ENCODE measurements around the gene GALK1.

The GALK1 gene

GRCh38 chr17:75808549-75808904, 43.5 kb upstream of the GALK1 start:
- Histone ChIP-seq H3K4me2 (ENCODE audit: low read depth, low read length, poor library complexity, severe bottlenecking) (no peak overlapping the region), H3K27me3 (ENCODE audit: insufficient read depth, low read length, poor library complexity, severe bottlenecking) (no peaks in the 10 kb centered on the region), H3K9me3 (ENCODE audit: insufficient read depth, low read depth, low read length) (no peaks in the 10 kb centered on the region), H3K79me2 (ENCODE audit: insufficient read depth, low read length) (peaks cover 38% of the 10 kb centered on the region), H2AFZ (ENCODE audit: low read length) (no peak overlapping the region), H3F3A (ENCODE audit: low read depth) (no peaks in the 10 kb centered on the region), H3K9ac (ENCODE audit: low read depth, low read length, poor library complexity, severe bottlenecking) (no peak overlapping the region), H4K20me1 (ENCODE audit: insufficient read depth, low read length, poor library complexity, severe bottlenecking) (peaks cover 8% of the 10 kb centered on the region), H3K4me1 (ENCODE audit: insufficient read depth, low read length, poor library complexity, severe bottlenecking) (no peaks in the 10 kb centered on the region), H3K36me3 (ENCODE audit: insufficient read depth, low read length) (peaks cover 45% of the 10 kb centered on the region; the same call in 1 of the 2 replicates), H3K4me3 (ENCODE audit: low read length, poor library complexity, severe bottlenecking) (no peak overlapping the region), H3K9me2 (replicated peaks; ENCODE audit: low read depth, low read length) (no peaks in the 10 kb centered on the region)
- TF ChIP-seq EZH2phosphoT487 (IDR thresholded peaks at IDR 0.05; ENCODE audit: borderline replicate concordance) (no peak), CTCF (conservative IDR thresholded peaks at IDR 0.05; ENCODE audit: low read length) (no peak)

GRCh38 chr17:75807861-75808260, 42.9 kb upstream of the GALK1 start:
- Histone ChIP-seq H3K9me3 (ENCODE audit: insufficient read depth, low read depth, low read length) (no peaks in the 10 kb centered on the region), H3K4me1 (ENCODE audit: insufficient read depth, low read length, poor library complexity, severe bottlenecking) (no peaks in the 10 kb centered on the region), H3K4me3 (ENCODE audit: low read length, poor library complexity, severe bottlenecking) (no peak overlapping the region), H3K9me2 (replicated peaks; ENCODE audit: low read depth, low read length) (no peaks in the 10 kb centered on the region), H3K36me3 (ENCODE audit: insufficient read depth, low read length) (peaks cover 38% of the 10 kb centered on the region; the same call in 1 of the 2 replicates), H2AFZ (ENCODE audit: low read length) (no peak overlapping the region), H3K4me2 (ENCODE audit: low read depth, low read length, poor library complexity, severe bottlenecking) (no peak overlapping the region), H4K20me1 (ENCODE audit: insufficient read depth, low read length, poor library complexity, severe bottlenecking) (peaks cover 8% of the 10 kb centered on the region), H3K27me3 (ENCODE audit: insufficient read depth, low read length, poor library complexity, severe bottlenecking) (no peaks in the 10 kb centered on the region), H3K79me2 (ENCODE audit: insufficient read depth, low read length) (peaks cover 42% of the 10 kb centered on the region), H3F3A (ENCODE audit: low read depth) (no peaks in the 10 kb centered on the region), H3K9ac (ENCODE audit: low read depth, low read length, poor library complexity, severe bottlenecking) (no peak overlapping the region)
- no peak for TF ChIP-seq CTCF (conservative IDR thresholded peaks at IDR 0.05; ENCODE audit: low read length)
- TF ChIP-seq EZH2phosphoT487 (IDR thresholded peaks at IDR 0.05; ENCODE audit: borderline replicate concordance) = no peak

GRCh38 chr17:75806822-75807500, 42.0 kb upstream of the GALK1 start:
- Histone ChIP-seq H2AFZ (ENCODE audit: low read length) (no peak overlapping the region), H3K36me3 (ENCODE audit: insufficient read depth, low read length) (peaks cover 34% of the 10 kb centered on the region; the same call in 1 of the 2 replicates), H3K79me2 (ENCODE audit: insufficient read depth, low read length) (peaks cover 50% of the 10 kb centered on the region), H3K9me2 (replicated peaks; ENCODE audit: low read depth, low read length) (no peaks in the 10 kb centered on the region), H3K27me3 (ENCODE audit: insufficient read depth, low read length, poor library complexity, severe bottlenecking) (no peaks in the 10 kb centered on the region), H4K20me1 (ENCODE audit: insufficient read depth, low read length, poor library complexity, severe bottlenecking) (peaks cover 8% of the 10 kb centered on the region), H3K4me1 (ENCODE audit: insufficient read depth, low read length, poor library complexity, severe bottlenecking) (no peaks in the 10 kb centered on the region), H3K4me3 (ENCODE audit: low read length, poor library complexity, severe bottlenecking) (no peak overlapping the region), H3K9ac (ENCODE audit: low read depth, low read length, poor library complexity, severe bottlenecking) (no peak overlapping the region), H3F3A (ENCODE audit: low read depth) (no peaks in the 10 kb centered on the region), H3K4me2 (ENCODE audit: low read depth, low read length, poor library complexity, severe bottlenecking) (no peak overlapping the region), H3K9me3 (ENCODE audit: insufficient read depth, low read depth, low read length) (no peaks in the 10 kb centered on the region)
- no peak for TF ChIP-seq EZH2phosphoT487 (IDR thresholded peaks at IDR 0.05; ENCODE audit: borderline replicate concordance)
- no peak for TF ChIP-seq CTCF (conservative IDR thresholded peaks at IDR 0.05; ENCODE audit: low read length)

All from Loucy (cell line).